ENCODE measurements around the gene PRICKLE2.

GRCh38 chr3:64158334-64158733 lies 66.9 kb downstream of the PRICKLE2 start:
- TF ChIP-seq GATA2 (IDR thresholded peaks at IDR 0.05; ENCODE audit: low read depth, low read length), result no peak
- TF ChIP-seq GATA3 (IDR thresholded peaks at IDR 0.05; ENCODE audit: low read depth, low read length), result no peak
